H9 (cell line): Measurements from ENCODE around the gene TCEA2. TPM values are rescaled to one million over a fixed set of nuclear protein-coding genes. Genes with fewer than 3 reads are reported as not detected.

Source experiments
- DNase-seq: peaks from one replicate; pipeline ENCODE4 v3.0.0-alpha.2; 2017
- H2AFZ ChIP-seq: one replicate; pipeline ENCODE4 v1.6.1; 2013; ENCODE audit warnings: mild to moderate bottlenecking, low read length, control low read depth, moderate library complexity
- H2AK5ac ChIP-seq: 2 replicates; pipeline ENCODE4 v1.6.1; 2013; ENCODE audit warnings: low read length, control low read depth, mixed read lengths; ENCODE audit not compliant: insufficient read length
- H2BK120ac ChIP-seq: one replicate; pipeline ENCODE4 v1.6.1; 2013; ENCODE audit warnings: low read depth, mild to moderate bottlenecking, low read length, control low read depth, inconsistent platforms; ENCODE audit not compliant: poor library complexity, severe bottlenecking
- H2BK12ac ChIP-seq: 2 replicates; pipeline ENCODE4 v1.6.1; 2013; ENCODE audit warnings: low read length, control low read depth, mixed read lengths, low read depth; ENCODE audit not compliant: insufficient read length
- H2BK15ac ChIP-seq: 2 replicates; pipeline ENCODE4 v1.6.1; 2013; ENCODE audit warnings: low read depth, low read length, control low read depth
- H2BK20ac ChIP-seq: one replicate; pipeline ENCODE4 v1.6.1; 2013; ENCODE audit warnings: low read depth, mild to moderate bottlenecking, low read length, control low read depth, inconsistent platforms; ENCODE audit not compliant: poor library complexity, severe bottlenecking
- H2BK5ac ChIP-seq: 2 replicates; pipeline ENCODE4 v1.6.1; 2013; ENCODE audit warnings: low read length, control low read depth, mixed read lengths; ENCODE audit not compliant: insufficient read length
- H3K14ac ChIP-seq: 2 replicates; pipeline ENCODE4 v1.6.1; 2013; ENCODE audit warnings: low read length, control low read depth; ENCODE audit not compliant: insufficient read depth
- H3K18ac ChIP-seq: 2 replicates; pipeline ENCODE4 v1.6.1; 2013; ENCODE audit warnings: low read depth, mild to moderate bottlenecking, mixed read lengths, low read length, control low read depth; ENCODE audit not compliant: insufficient read length
- H3K23ac ChIP-seq: 2 replicates; pipeline ENCODE4 v1.6.1; 2013; ENCODE audit warnings: low read length, control low read depth, mixed read lengths, low read depth; ENCODE audit not compliant: insufficient read length
- H3K23me2 ChIP-seq: 2 replicates; pipeline ENCODE4 v1.6.1; 2013; ENCODE audit warnings: low read depth, mild to moderate bottlenecking, mixed read lengths, low read length, control low read depth; ENCODE audit not compliant: insufficient read length, poor library complexity, severe bottlenecking
- H3K27ac ChIP-seq: 2 replicates; pipeline ENCODE4 v1.5.1; 2013; ENCODE audit warnings: low read length, control low read depth, mixed read lengths, low read depth; ENCODE audit not compliant: insufficient read length
- H3K27me3 ChIP-seq: 2 replicates; pipeline ENCODE4 v1.6.1; 2013; ENCODE audit warnings: low read length, control low read depth, inconsistent platforms; ENCODE audit not compliant: insufficient read depth
- H3K4ac ChIP-seq: 2 replicates; pipeline ENCODE4 v1.6.1; 2013; ENCODE audit warnings: low read depth, mild to moderate bottlenecking, control low read depth, inconsistent platforms, low read length, moderate library complexity
- H3K4me1 ChIP-seq: 2 replicates; pipeline ENCODE4 v1.6.1; 2013; ENCODE audit warnings: low read length, control low read depth, inconsistent platforms; ENCODE audit not compliant: insufficient read depth
- H3K4me2 ChIP-seq: 2 replicates; pipeline ENCODE4 v1.6.1; 2013; ENCODE audit warnings: low read length, control low read depth, mixed read lengths; ENCODE audit not compliant: insufficient read length, insufficient read depth
- H3K56ac ChIP-seq: 2 replicates; pipeline ENCODE4 v1.6.1; 2013; ENCODE audit warnings: low read depth, mild to moderate bottlenecking, mixed read lengths, low read length, control low read depth; ENCODE audit not compliant: insufficient read length
- H3K79me1 ChIP-seq: 2 replicates; pipeline ENCODE4 v1.6.1; 2013; ENCODE audit warnings: low read depth, mild to moderate bottlenecking, moderate library complexity, low read length, control low read depth, inconsistent platforms; ENCODE audit not compliant: insufficient read depth, poor library complexity, severe bottlenecking
- H3K79me2 ChIP-seq: 2 replicates; pipeline ENCODE4 v1.6.1; 2013; ENCODE audit warnings: low read length, control low read depth, inconsistent platforms; ENCODE audit not compliant: insufficient read depth
- H3K9ac ChIP-seq: 2 replicates; pipeline ENCODE4 v1.6.1; 2013; ENCODE audit warnings: low read length, control low read depth, mixed read lengths; ENCODE audit not compliant: insufficient read length; ENCODE audit errors: extremely low read depth
- H3K9me3 ChIP-seq: one replicate; pipeline ENCODE4 v1.6.1; 2013; ENCODE audit warnings: low read depth, low read length, inconsistent platforms; ENCODE audit not compliant: control insufficient read depth
- H3T11ph ChIP-seq: one replicate; pipeline ENCODE4 v1.6.1; 2013; ENCODE audit warnings: mild to moderate bottlenecking, low read length, control low read depth, inconsistent platforms
- H4K20me1 ChIP-seq: one replicate; pipeline ENCODE4 v1.6.1; 2013; ENCODE audit not compliant: control insufficient read depth, insufficient read length, insufficient read depth
- H4K5ac ChIP-seq: 2 replicates; pipeline ENCODE4 v1.6.1; 2013; ENCODE audit warnings: low read depth, mild to moderate bottlenecking, mixed read lengths, low read length, control low read depth; ENCODE audit not compliant: insufficient read length
- H4K8ac ChIP-seq: replicated peaks from 2 replicates; pipeline ENCODE4 v1.6.1; 2013; ENCODE audit warnings: low read length, control low read depth, mixed read lengths, low read depth; ENCODE audit not compliant: insufficient read length
- H4K91ac ChIP-seq: 2 replicates; pipeline ENCODE4 v1.6.1; 2013; ENCODE audit warnings: low read depth, mild to moderate bottlenecking, moderate library complexity, mixed read lengths, low read length, control low read depth; ENCODE audit not compliant: insufficient read length
- H3K27ac Mint-ChIP-seq, 3 experiments: 2 replicates in 2 of 3; 3 replicates in 1 of 3; pipeline ENCODE4 v1.8.0; 2020 to 2021; ENCODE audit warnings: mixed read lengths in 3 of 3, mild to moderate bottlenecking in 1 of 3, moderate library complexity in 1 of 3
- H3K27me3 Mint-ChIP-seq: 2 replicates; pipeline ENCODE4 v1.8.0; 2021; ENCODE audit warnings: low read depth, mild to moderate bottlenecking, moderate library complexity, mixed read lengths
- H3K36me3 Mint-ChIP-seq, 3 experiments: 2 replicates in 2 of 3; 3 replicates in 1 of 3; pipeline ENCODE4 v1.8.0; 2020 to 2021; ENCODE audit warnings: low read depth in 3 of 3, mixed read lengths in 3 of 3; ENCODE audit not compliant: insufficient read depth in 1 of 3
- H3K4me1 Mint-ChIP-seq, 2 experiments: 2 replicates each; pipeline ENCODE4 v1.8.0; 2020; ENCODE audit warnings: mixed read lengths in 2 of 2
- H3K4me3 Mint-ChIP-seq, 2 experiments: 2 replicates in 1 of 2; 3 replicates in 1 of 2; pipeline ENCODE4 v1.8.0; 2020 to 2021; ENCODE audit warnings: mild to moderate bottlenecking in 2 of 2, mixed read lengths in 2 of 2, moderate library complexity in 1 of 2
- H3K9me3 Mint-ChIP-seq, 2 experiments: 2 replicates in 1 of 2; 3 replicates in 1 of 2; pipeline ENCODE4 v1.8.0; 2020; ENCODE audit warnings: mild to moderate bottlenecking in 2 of 2, mixed read lengths in 2 of 2, moderate library complexity in 1 of 2
- CTCF ChIP-seq: fragments of 200-600 bp; sonication (generic); conservative IDR thresholded peaks from 3 replicates; pipeline ENCODE4 v1.8.0; 2021; ENCODE audit warnings: antibody characterized with exemption, mild to moderate bottlenecking
- WGBS: extraction: QIAGEN DNeasy Blood & Tissue Kit; methylation state at CpG from one replicate; pipeline ENCODE4 v1.1.7; 2013; ENCODE audit warnings: missing lambda C conversion rate, low lambda C conversion rate, mixed read lengths; ENCODE audit not compliant: insufficient read length; ENCODE audit errors: extremely low coverage; 5-methylcytosine and 5-hydroxymethylcytosine counted together
- total RNA-seq: library from RNA; stranded (reverse); gene quantifications from 2 replicates; pipeline ENCODE4 v1.2.1, GENCODE V29; 2021

The TCEA2 gene
- total RNA-seq, 1 experiment from 2014 or later, result 51.7 TPM

- H3K27ac Mint-ChIP-seq, result peak overlapping the region in 1 of 3 experiments; percentile 27; a peak in 1 of 7 replicates
- peaks cover 3% of the 10 kb centered on the region; the same call in 1 of the 2 replicates for H3K27me3 ChIP-seq
- H2BK15ac ChIP-seq, result no peak overlapping the region
- peaks cover 9 to 14% of the 10 kb centered on the region in 2 experiments; a peak in 3 of 4 replicates for H3K4me1 Mint-ChIP-seq
- H2BK5ac ChIP-seq, result no peak overlapping the region
- no peak overlapping the region for H3K18ac ChIP-seq
- H2BK20ac ChIP-seq, result no peak overlapping the region
- no peaks in the 10 kb centered on the region for H3K36me3 Mint-ChIP-seq
- H3K4ac ChIP-seq, result no peak overlapping the region
- H2BK12ac ChIP-seq, result no peak overlapping the region
- H4K5ac ChIP-seq, result no peak overlapping the region
- H4K20me1 ChIP-seq, result no peaks in the 10 kb centered on the region
- no peak overlapping the region for H3K4me2 ChIP-seq
- no peaks in the 10 kb centered on the region for H3K4me1 ChIP-seq
- DNase-seq, result no peak
- no CpG with 5 or more reads among the region's 39 CpGs for WGBS
- no peak overlapping the region for H2BK120ac ChIP-seq
- H3K4me3 Mint-ChIP-seq, result no peak overlapping the region
- no peak overlapping the region for H2AK5ac ChIP-seq
- no peak overlapping the region for H3K56ac ChIP-seq
- TF ChIP-seq CTCF, result no peak
- H3K79me2 ChIP-seq, result no peaks in the 10 kb centered on the region
- no peaks in the 10 kb centered on the region for H3K23me2 ChIP-seq
- H3K27me3 Mint-ChIP-seq, result peaks cover 35% of the 10 kb centered on the region
- H3K9ac ChIP-seq, result no peak overlapping the region
- H3K79me1 ChIP-seq, result no peaks in the 10 kb centered on the region
- no peak overlapping the region for H3K14ac ChIP-seq
- H4K8ac ChIP-seq, result no peak overlapping the region
- no peak overlapping the region for H3K27ac ChIP-seq
- H3K9me3 Mint-ChIP-seq, result no peaks in the 10 kb centered on the region
- no peak overlapping the region for H3T11ph ChIP-seq
- H3K9me3 ChIP-seq, result no peaks in the 10 kb centered on the region
- no peak overlapping the region for H4K91ac ChIP-seq
- H3K23ac ChIP-seq, result no peak overlapping the region
- no peak overlapping the region for H2AFZ ChIP-seq
Measured at GRCh38 chr20:64105846-64106434, 42.9 kb downstream of the TCEA2 start.
